GM21390 (cell line): ENCODE data around the gene SCUBE1.

ENCODE experiments used
- ATAC-seq: cut with Tn5 transposase; IDR thresholded peaks from one replicate; pipeline ENCODE4 v1.9.1; 2021; ENCODE audit not compliant: unreplicated experiment

Gene SCUBE1

GRCh38 chr22:43343262-43343669 is at the start of gene SCUBE1:
Gene SCUBE1, minus strand, starts transcription at chr22:43343372. Its CDS starts 111 bp downstream, at chr22:43343261.
- ATAC-seq = no peak

- no peak for ATAC-seq
These were observed 49.3 kb upstream of the SCUBE1 start for GRCh38 chr22:43392385-43392989.

DNA sequence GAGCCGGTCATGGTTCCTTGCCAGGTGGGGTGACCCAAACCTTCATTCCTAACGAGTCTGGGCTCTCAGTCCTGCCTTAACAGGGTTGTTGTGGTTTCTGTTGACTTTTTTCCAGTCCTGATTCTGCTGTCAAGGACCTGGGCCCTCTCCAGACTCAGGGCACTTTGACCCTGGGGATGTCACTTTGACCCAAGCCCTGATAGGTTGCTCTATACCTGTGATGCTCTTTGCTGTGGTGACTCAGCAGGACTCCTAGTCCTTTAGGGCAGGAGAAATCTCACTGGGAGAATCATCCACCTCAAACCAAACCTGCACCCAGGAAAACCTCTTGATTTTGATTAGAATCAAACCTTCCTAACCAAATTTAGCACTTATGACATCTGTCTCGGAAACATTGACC is 48.1 kb upstream of the SCUBE1 start:
- no peak for ATAC-seq

DNA sequence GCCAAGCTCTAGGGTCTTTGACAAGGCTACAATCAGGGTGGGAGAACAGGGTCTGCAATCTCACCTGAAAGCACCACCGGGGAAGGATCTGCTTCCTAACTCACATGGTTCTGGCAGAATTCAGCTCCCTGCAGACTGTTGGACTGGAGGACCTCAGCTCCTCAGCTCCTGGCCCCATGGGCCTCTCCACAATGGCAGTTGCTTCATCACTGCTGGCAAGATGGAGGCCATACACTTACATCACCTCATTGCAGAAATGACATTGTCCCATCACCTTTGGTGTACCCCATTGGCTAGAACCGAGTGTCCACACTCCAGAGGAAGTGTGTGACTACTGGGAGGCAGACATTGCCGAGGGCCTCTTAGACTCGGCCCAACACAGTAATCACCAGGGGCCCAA is 47.7 kb upstream of the SCUBE1 start:
- ATAC-seq = no peak

DNA sequence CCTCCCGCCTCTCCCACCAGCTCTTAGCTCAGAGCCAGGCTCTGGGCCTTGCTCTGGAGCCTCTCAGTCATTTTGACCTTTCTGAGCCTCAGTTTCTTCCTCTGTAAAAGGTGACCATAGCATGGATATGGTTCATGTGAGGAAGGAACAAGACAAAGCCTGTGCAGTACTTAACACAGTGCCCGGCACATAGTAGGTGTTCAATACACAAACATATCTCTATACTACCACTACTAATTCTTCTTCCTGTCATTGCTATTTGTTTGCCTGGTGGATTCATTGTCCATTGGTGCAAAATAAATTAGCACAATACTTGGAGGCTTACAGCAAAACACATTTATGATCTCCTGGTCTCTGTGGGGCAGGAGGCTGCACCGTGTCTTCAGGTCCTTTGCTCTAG is 47.0 kb upstream of the SCUBE1 start:
- no peak for ATAC-seq

GRCh38 chr22:43389227-43389836 is 46.2 kb upstream of the SCUBE1 start:
- no peak for ATAC-seq

GRCh38 chr22:43388420-43388851 is 45.3 kb upstream of the SCUBE1 start:
- no peak for ATAC-seq

- ATAC-seq = no peak
These were observed 44.6 kb upstream of the SCUBE1 start for GRCh38 chr22:43387815-43388214.

- no peak for ATAC-seq
These were observed 42.8 kb upstream of the SCUBE1 start for GRCh38 chr22:43385770-43386641.

DNA sequence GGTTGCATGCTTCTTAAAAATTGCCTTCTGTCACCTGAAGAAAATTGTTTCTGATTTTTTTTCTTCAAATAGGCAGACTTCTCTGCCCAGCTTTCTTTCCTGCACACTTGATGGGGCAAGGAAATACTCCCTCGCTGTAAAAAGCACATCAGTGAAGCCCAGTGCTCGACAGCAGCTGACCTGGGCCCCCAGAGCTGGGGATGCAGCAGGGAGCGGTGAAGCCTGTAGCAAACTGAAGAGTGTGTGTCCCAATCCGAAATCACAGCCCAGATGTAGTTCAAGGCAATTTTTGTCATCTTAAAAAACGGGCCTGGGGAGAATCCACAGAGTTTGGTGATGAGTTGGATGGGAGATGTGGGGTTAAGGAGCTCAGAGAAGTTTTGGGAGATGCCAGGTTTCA is 41.7 kb upstream of the SCUBE1 start:
- no peak for ATAC-seq

GRCh38 chr22:43381693-43382092 is 38.5 kb upstream of the SCUBE1 start:
- ATAC-seq = no peak

DNA sequence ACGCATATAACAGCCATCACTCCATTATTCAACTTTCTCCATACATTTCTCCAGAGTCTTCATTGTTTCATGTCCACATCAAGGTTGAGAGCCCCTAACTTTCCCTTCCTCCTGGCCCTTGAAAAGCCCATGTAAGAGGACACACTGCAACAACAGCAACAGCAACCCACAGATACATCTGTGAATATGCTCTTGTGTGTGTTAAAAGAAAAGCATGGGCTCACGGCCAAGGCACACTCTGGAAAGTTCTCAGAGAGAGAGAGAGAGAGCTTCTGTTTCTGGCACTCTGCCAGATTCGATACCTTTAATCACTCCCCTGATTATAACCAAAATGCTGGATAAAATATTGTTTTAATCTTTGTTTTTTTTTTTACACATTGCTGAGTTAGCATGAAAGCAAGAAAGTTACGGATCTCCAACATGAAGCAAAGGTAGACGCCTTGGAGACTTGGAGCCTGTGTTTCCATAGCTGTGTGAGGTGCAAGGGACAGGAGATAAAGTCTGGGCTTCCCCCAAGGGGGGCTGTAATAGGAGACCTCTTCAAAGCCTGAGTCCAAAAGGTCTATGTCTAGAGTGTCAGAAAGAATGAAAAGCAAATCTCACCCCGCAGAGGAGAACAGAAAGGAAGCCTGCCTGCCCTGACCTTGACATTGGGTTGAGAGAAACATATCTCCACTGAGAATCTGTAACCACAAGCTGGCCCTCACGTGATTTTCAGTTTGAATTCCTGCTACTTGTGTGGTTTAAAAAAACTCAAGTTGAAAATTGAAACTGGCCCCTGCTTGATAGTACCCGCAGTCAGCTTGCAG is 34.9 kb upstream of the SCUBE1 start:
- ATAC-seq = peak; percentile 59

DNA sequence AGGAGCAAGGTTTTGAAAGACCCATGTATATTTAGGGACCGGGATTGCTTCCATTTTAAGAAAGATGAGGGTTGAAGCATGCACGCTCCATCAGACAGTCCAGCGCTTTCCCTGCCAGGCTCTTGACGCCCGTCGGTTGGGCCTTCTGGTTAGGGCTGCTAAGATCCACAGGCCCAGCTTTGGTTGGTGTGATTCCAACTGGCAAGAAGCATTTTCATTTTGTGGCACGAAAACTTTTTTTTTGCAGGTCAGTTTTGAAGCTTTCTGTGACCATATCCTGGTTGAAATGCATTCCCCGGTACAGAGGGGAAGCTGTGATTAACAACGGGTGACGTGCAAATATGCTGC is 34.4 kb upstream of the SCUBE1 start:
- no peak for ATAC-seq

GRCh38 chr22:43376765-43377547 is 33.8 kb upstream of the SCUBE1 start:
- peak; percentile 57 for ATAC-seq

GRCh38 chr22:43375951-43376455 is 32.8 kb upstream of the SCUBE1 start:
- ATAC-seq = no peak

DNA sequence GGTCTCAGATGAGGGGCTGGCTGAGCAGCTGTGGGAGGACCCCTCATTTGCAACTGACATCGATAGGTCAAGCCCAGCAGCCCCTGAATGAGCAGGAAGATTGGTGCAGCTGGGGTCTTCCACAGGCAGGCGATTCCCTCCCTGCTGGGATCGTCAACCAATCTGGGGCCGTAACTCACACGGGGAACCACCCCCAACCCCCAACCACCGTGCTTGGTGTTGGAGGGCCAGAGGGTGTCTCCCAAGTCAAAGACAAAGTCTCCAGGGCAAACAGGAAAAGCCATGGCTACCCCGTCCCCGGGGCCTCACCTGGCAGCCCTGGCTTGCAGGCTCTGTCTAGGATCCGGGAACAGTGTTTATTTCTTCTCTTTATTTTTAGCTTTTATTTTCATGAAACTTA is 26.9 kb upstream of the SCUBE1 start:
- no peak for ATAC-seq

DNA sequence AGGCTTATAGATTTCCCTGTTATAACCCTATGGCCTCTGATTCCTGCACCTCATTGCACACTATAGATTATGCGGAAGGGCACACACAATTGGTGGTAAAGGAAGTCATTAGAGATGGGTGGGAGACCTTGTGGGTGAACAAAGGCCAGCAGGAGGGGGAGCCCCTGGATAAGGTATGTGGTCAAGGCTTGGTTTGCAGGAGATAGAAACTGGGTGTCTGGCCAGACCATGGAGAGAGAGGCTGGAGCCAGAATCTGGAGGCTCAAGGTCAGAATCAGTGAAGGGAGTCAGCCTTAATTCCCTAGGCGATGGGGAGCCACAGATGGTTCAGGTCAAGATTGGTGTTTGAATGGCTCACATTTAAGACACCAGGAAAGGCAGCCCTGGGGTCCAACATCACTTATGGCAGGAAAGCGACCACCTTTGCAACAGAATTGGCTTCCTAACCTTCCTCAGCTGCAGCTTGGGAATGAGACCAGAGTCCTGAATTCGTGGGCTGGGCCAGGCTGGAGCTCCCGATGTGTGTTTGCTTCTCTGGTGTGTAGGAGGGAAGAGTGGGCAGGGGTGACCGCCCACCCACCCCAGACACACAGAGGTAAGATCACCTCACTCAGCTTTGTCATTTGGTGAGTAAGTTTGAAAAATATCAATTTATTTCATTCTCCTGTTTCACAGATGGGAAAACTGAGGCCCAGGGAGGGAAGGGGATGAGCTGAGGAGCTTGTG is 22.7 kb upstream of the SCUBE1 start:
- no peak for ATAC-seq

GRCh38 chr22:43364169-43364435 is 20.9 kb upstream of the SCUBE1 start:
- ATAC-seq = no peak

- ATAC-seq = no peak
These were observed 20.4 kb upstream of the SCUBE1 start for GRCh38 chr22:43363315-43364168.
